Glutamatergic neuron (in vitro differentiated cells): ENCODE results near the gene NCSTN. TPM values are rescaled to one million over a fixed set of nuclear protein-coding genes. Genes with fewer than 3 reads are reported as not detected.
A peak's percentile ranks its signal among the peaks of the same experiment; 100 is the strongest.

Experiments
- DNase-seq: peaks from one replicate; pipeline ENCODE4 v3.0.0; 2022
- H3K27ac Mint-ChIP-seq: one replicate; pipeline ENCODE4 v1.8.0; 2020; ENCODE audit warnings: mild to moderate bottlenecking, mixed read lengths, inconsistent platforms; ENCODE audit not compliant: unreplicated experiment
- H3K27me3 Mint-ChIP-seq: one replicate; pipeline ENCODE4 v1.8.0; 2020; ENCODE audit warnings: mild to moderate bottlenecking, moderate library complexity, mixed read lengths, inconsistent platforms; ENCODE audit not compliant: unreplicated experiment
- H3K36me3 Mint-ChIP-seq: one replicate; pipeline ENCODE4 v1.8.0; 2020; ENCODE audit warnings: mild to moderate bottlenecking, mixed read lengths, inconsistent platforms; ENCODE audit not compliant: unreplicated experiment
- H3K4me1 Mint-ChIP-seq: one replicate; pipeline ENCODE4 v1.8.0; 2020; ENCODE audit warnings: mild to moderate bottlenecking, low read depth, mixed read lengths, inconsistent platforms; ENCODE audit not compliant: unreplicated experiment
- H3K4me3 Mint-ChIP-seq: one replicate; pipeline ENCODE4 v1.8.0; 2020; ENCODE audit warnings: mild to moderate bottlenecking, mixed read lengths, inconsistent platforms; ENCODE audit not compliant: unreplicated experiment
- H3K9me3 Mint-ChIP-seq: one replicate; pipeline ENCODE4 v1.8.0; 2020; ENCODE audit warnings: mild to moderate bottlenecking, moderate library complexity, mixed read lengths, inconsistent platforms; ENCODE audit not compliant: unreplicated experiment
- CTCF ChIP-seq: fragments of 200-600 bp; sonication (generic); IDR thresholded peaks from one replicate; pipeline ENCODE4 v1.5.0; 2021; ENCODE audit not compliant: partially characterized antibody, unreplicated experiment
- total RNA-seq: library from RNA; stranded (reverse); fragmentation: NEBNext Ultra II Directional; extraction: Animal tissue kit (Norgen Biotek cat#: 25700); gene quantifications from one replicate; pipeline ENCODE4 v1.2.1, GENCODE V29; 2021; ENCODE audit not compliant: unreplicated experiment

The NCSTN gene
- total RNA-seq, 1 donor from 2014 or later, result 121 TPM

- Mint-ChIP-seq H3K27ac (peak overlapping the region; percentile 56), H3K4me1 (peaks cover 25% of the 10 kb centered on the region), H3K9me3 (peaks cover 4% of the 10 kb centered on the region), H3K36me3 (no peaks in the 10 kb centered on the region), H3K27me3 (peaks cover 5% of the 10 kb centered on the region), H3K4me3 (peak overlapping the region; percentile 100)
- TF ChIP-seq CTCF, result no peak
- no peak for DNase-seq
These were observed 1.8 kb downstream of the NCSTN start for GRCh38 chr1:160344936-160345335.

GRCh38 chr1:160346463-160346862, 3.3 kb downstream of the NCSTN start:
- peaks cover 4% of the 10 kb centered on the region for H3K9me3 Mint-ChIP-seq
- DNase-seq, result no peak
- H3K27ac Mint-ChIP-seq, result no peak overlapping the region
- no peak overlapping the region for H3K4me3 Mint-ChIP-seq
- peaks cover 17% of the 10 kb centered on the region for H3K4me1 Mint-ChIP-seq
- no peaks in the 10 kb centered on the region for H3K36me3 Mint-ChIP-seq
- TF ChIP-seq CTCF, result no peak
- H3K27me3 Mint-ChIP-seq, result peaks cover 5% of the 10 kb centered on the region

DNA sequence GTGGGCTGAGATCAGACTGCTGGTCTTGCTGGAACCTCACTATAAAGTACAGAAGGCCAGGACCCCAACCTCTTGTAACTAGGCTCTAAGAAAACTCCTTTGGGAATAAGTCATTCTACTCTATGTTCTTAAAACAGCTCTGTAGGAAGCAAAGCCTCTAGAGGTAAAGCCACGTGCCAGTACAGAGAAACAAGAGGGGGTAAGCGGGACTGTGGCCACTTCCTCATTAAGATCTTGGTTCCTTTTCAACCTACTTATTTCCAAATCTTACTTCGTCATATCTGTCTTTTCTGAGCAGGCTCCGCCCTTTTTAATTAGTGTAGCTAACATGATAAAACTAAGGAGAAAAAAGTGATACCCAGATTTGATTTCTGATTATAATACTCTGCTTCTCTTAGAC, 3.8 kb downstream of the NCSTN start:
- Mint-ChIP-seq H3K4me3 (no peak overlapping the region), H3K27me3 (peaks cover 5% of the 10 kb centered on the region), H3K4me1 (peaks cover 14% of the 10 kb centered on the region), H3K9me3 (peaks cover 4% of the 10 kb centered on the region), H3K36me3 (no peaks in the 10 kb centered on the region), H3K27ac (no peak overlapping the region)
- TF ChIP-seq CTCF, result no peak
- no peak for DNase-seq

DNA sequence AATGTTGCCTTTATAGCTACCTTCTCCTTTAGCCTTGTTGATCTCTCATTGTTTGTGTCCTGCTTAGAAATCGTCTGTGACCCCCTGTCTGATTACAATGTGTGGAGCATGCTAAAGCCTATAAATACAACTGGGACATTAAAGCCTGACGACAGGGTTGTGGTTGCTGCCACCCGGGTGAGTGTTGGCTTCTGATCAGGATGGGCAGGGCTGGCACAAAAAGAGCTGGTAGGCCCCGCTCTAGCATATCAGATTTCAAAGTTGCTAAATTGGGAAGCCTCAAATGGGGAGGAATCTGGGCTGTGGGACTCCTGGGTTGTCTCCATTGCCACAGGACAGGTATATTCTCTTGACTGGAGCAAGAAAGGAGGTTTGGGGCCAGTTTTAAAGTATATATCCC, 8.4 kb downstream of the NCSTN start:
- Mint-ChIP-seq H3K4me3 (no peak overlapping the region), H3K27me3 (peaks cover 2% of the 10 kb centered on the region), H3K27ac (no peak overlapping the region), H3K36me3 (peaks cover 12% of the 10 kb centered on the region), H3K9me3 (peaks cover 2% of the 10 kb centered on the region), H3K4me1 (peaks cover 24% of the 10 kb centered on the region)
- DNase-seq, result no peak
- TF ChIP-seq CTCF, result no peak

DNA sequence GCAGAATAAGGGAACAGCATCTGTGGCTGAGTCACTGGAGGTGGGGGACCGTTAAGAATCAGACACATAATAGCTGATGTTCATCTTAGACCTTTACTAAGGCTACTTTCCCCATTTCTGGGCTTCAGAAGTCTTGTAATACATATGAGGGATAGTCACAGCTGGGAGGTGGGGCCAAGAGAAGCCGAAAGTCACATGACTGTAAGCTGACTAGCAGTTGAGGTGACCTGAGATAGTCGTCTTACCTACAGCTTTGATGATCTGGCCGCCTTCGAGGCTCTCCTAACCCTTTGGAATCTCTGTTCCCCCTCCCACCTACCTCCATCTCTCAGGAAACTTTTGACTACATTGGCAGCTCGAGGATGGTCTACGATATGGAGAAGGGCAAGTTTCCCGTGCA, 9.4 kb downstream of the NCSTN start:
- no peak for DNase-seq
- no peak overlapping the region for H3K27ac Mint-ChIP-seq
- peaks cover 26% of the 10 kb centered on the region for H3K4me1 Mint-ChIP-seq
- no peak for TF ChIP-seq CTCF
- peaks cover 4% of the 10 kb centered on the region for H3K27me3 Mint-ChIP-seq
- peaks cover 18% of the 10 kb centered on the region for H3K36me3 Mint-ChIP-seq
- no peak overlapping the region for H3K4me3 Mint-ChIP-seq
- H3K9me3 Mint-ChIP-seq, result peaks cover 4% of the 10 kb centered on the region
